ENCODE results near the gene NINJ2.

The NINJ2 gene

DNA sequence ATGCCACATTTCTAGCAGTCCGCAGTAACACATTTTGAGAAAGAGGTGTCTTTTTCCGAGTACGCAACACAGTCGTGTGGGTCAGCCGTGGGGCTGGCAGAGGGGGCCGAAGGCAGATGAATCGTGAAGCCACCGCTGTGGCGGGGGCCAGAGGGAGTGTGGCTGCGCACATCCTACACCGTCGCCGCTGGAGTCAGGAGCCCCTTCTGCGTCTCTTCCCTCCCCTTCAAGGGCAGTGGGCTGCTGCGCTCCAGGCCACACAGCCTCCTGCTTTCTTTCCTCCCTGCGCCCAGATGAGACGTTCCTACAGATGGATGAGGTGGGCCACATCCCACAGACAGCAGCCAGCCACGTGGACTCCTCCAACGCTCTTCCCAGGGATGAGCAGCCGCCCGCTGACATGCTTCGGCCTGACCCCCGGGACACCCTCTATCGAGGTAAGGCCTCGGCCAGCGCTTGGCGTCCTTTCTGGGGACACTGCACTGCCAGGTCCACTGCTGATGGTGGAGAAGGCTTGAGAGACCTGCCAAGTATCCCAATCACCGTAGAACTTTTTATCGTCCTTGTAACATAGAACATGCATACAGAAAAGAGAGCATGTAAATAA, 113.7 kb downstream of the NINJ2 start:
- no peak for DNase-seq (ENCODE audit: low read depth in 2 of 2)

DNA sequence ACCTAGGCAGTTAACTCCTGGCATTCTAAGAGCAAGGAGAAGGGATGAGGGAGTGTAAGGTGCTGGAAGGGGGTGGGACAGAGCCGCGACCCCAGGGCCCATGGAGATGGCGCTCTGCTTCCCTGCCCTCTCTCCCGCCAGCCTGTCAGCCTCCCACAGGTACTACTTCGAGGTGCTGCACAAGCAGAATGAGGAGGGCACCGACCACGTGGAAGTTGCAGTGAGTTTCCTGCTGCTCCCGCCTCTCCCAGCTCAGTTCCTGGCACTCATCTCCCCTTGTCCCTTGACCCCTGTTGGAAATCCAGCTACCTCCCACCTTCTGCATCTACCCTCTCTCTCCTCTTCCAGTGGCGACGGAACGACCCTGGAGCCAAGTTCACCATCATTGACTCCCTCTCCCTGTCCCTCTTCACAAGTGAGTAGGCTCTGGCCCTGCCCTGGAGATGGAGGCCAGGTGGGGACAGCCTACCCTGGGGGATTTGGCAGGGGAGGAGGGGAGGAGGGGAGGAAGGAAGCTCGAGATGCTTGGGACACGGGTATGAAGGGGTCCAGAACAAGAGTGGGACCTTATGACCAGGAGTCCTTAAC, 115.3 kb downstream of the NINJ2 start:
- DNase-seq (ENCODE audit: low read depth in 2 of 2): no peak

DNA sequence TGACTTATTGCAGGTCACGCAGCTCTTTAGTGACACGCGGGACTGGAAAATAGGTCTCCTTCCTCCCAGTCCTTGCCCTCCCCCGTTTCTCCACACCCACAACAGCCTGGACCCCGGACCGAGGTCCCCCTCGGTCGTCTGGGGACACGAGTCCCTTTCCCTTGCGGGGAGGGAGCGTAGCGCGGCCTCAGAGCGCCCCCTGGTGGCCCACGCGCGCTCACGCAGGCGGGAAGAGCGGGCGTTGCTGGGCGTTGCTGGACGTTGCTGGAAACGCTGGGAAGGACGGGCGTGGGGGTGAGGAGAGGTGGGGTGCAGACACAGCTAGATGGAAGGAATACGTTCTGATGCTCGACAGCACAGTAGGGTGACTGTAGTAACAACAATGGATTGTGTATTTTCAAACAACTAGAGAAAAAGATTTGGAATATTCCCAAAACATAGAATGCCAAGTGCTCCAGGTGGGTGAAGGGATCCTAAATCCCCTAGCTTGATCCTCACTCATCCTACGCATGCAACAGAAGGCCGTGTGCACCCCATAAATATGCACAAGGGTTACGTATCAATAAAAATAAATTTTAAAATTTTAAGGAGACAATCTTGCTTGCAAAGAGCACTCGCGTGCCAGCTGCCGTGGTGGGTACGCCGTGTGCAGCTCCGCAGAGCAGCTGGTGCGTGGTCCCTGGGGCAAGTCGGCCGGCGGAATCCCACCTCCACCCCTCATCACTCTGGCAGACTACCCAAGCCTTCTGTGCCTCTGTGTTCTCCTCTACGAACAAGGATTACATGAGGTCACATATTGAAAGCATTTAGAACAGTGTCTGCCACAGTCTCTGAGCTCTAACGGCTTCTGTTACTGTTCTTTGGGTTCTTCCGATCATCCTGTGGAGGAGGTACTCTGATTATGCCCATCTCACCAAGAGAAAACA, 116.1 kb downstream of the NINJ2 start:
- DNase-seq (ENCODE audit: low read depth in 2 of 2): peak; percentile 63 to 68

DNA sequence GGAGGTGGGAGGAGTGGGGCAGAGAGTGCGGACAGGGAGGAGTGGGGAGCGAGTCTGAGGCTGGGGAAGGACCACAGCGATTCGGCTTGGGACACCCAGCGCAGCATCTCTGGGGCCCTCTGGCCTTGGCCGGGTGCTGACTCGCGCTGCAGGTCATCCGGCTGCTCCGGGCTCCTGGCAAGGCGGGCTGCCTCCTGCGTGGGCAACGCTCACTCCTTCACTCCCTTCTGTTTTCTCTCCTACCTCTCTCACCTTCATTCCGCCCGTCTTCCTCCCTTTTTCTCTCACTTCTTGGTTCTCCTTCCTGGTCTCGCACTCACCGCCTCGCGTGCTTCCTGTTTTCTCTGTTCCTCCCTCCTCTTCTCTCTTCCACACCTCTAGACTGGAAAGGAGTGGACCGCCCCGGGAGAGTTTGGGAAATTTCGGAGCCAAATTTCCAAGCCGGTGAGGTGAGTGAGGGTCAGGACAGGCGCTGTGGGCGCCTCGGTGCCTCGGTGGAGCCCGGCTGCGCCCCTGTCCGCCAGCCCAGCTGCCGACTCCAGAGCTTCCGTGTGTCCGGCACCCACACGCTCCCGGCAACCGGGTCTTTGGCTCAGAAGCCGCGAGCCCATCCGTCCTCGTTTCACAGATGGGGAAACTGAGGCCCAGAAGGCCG, 116.9 kb downstream of the NINJ2 start:
- no peak for DNase-seq (ENCODE audit: low read depth in 2 of 2)

DNA sequence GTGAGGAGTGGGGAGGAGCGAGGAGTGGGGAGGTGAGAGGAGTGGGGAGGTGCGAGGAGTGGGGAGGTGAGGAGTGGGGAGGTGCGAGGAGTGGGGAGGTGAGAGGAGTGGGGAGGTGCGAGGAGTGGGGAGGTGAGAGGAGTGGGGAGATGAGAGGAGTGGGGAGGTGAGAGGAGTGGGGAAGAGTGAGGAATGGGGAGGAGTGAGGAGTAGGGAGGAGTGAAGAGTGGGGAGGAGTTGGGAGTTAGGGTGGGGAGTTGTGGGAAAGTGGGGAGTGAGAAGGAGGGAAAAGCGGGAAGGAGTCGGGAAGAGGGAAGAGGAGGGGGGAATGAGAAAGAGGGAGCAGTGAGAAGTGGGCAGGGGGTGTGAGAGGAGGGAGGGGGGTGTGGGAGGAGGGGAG, 117.4 kb downstream of the NINJ2 start:
- no peak for DNase-seq (ENCODE audit: low read depth in 2 of 2)

DNA sequence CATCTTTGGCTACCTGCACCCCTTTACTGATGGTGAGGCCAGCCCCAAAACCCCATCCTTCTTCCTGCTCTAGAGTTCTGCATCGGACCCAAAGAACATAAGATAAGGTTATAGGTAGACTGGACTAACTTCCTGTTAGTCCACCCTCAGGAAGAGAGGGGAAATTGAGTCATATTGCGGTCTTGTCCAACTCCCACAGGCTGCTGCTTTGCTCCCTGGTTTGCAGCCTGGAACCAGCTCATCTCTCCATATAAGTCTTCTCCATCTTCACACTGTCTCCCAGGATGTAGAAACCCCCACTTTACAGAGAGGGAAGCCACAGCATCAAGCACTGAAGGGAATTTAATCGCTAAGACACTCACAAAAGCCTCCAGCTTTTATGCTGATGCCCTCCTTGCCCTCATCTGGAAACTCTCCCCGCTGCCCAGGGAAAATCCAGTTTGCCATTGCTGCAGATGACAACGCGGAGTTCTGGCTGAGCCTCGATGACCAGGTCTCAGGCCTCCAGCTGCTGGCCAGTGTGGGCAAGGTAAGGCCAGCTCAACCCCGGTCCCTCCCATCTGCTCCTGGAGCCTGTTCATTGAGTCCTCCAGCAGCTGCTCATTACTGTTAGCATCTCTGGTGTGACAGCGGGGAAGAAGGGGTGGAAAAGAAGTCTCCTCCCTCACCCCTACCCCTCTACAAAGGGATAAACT, 118.2 kb downstream of the NINJ2 start:
- no peak for DNase-seq (ENCODE audit: low read depth in 2 of 2)

DNA sequence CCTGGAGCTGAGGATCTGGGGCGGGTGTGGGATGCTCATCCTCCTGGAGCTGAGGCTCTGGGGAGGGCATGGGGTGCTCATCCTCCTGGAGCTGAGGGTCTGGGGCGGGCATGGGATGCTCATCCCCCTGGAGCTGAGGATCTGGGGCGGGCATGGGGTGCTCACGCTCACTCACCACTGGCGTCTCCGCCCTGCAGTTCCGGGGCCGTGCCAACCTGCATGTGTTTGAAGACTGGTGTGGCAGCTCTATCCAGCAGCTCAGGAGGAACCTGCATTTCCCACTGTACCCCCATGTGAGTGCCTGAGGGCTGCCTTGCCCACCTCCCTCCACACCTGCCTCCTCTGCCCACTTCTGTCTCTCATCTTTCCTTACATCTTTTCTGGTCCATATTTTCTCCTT, 119.1 kb downstream of the NINJ2 start:
- DNase-seq (ENCODE audit: low read depth in 2 of 2): no peak

DNA sequence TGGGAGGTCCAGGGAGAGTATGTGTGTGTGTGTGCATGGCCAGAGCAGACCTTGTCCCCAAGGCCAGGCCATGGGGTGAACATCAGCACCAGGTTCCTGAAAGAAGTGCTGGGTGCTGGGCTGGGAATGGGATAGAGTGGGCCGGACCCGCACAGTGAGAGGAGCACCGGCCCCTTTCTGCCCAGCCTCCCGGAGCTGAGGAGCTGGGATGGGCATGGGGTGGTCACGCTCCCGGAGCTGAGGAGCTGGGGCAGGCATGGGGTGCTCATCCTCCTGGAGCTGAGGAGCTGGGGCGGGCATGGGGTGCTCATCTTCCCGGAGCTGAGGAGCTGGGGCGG, 120.2 kb downstream of the NINJ2 start:
- no peak for DNase-seq (ENCODE audit: low read depth in 2 of 2)

DNA sequence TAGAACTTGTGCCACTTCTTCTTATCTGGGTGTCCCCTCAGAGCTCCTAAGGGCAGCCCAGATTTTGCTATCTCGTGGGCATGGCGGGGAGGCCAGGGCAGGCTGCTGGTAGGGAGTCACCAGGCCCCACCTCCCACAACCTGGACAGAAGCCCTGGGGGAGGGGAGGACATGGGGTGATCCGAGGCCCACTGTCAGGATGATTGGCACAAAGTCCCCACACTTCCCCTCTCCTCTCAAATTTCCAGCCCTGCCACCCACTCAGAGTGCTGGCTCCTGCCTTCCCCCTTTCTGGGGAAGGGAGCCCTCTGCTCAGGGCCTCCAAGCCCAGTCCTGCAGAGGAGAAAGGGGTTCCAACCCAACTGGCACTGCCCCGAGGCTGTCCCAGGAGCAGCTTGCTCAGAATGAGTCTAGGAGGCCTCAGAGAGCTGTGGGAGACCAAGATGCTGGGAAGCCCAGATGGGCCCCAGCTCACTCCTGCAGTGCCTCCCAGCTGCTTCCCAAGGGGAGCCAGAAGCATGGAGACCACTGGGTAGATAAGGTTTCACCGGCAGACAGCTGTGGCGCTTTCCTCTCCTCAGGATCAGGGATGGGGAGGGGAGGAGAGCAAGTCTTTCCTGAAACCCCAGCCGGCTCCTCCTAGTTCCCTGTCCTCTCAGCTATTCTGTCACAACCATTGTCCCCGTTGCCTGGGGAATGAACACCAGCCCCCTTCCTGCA, 120.7 kb downstream of the NINJ2 start:
- DNase-seq (ENCODE audit: low read depth in 2 of 2): no peak

DNA sequence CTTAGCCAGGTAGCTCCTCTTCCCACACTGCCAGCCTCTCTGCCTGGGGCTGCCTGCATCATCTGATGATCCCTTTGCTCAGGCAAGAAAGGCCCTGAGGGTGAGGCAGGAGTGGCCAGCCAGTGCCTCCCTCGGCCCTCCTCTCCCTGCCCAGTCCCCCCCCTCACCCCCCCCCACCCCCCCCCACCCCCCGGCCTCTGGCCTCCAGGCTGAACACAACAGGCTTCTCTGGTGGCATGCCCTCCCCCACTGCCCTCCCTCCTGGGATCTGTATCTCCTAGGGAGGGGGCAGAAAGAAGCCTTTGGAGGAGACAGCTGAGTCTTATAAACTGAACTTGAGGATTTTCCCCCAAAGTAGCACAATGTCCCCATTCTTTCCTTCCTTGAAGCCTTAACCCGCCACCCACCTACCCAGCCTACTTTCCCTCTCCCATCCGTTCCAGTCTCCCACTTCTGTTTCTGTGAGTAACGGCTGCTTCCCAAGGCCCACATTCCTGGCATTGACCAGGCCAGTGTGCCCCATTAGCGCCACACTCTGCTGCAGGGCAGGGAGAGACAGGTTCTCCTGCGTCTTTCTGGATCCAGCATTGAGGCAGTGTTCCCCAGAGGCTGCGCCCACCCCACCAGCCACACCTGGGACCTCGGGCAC, 121.4 kb downstream of the NINJ2 start:
- DNase-seq (ENCODE audit: low read depth in 2 of 2): no peak

DNA sequence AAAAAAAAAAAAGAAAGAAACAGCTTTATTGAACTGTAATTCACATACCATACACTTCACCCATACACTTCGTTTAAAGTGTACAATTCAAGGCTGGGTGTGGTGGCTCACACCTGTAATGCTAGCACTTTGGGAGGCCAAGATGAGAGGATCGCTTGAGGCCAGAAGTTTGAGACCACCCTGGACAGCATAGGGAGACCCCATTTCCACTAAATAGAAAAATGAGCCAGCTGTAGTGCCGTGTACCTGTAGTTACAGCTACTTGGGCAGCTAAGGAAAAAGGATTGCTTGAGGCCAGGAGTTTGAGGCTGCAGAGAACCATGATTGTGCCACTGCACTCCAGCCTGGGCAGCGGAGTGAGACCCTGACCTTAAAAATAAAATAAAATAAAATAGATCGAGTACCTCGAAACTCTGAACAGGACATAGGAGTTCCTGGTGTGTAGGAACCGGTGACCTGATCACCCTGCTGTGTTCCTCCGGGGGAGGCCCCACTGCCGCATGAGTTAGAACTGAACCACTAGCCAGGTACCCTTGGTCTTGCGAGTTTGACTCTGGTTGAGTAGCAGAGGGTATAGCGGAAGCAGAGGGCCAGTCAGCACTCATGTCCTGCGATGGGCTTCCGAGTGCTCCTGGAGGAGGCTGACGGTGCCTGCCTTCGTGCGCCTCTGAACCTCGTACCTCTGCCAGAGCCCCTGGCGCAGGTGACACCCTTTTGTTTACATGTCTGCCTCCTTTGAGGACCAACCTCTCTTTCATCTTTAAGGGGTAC, 123.5 kb downstream of the NINJ2 start:
- no peak for DNase-seq (ENCODE audit: low read depth in 2 of 2)

DNA sequence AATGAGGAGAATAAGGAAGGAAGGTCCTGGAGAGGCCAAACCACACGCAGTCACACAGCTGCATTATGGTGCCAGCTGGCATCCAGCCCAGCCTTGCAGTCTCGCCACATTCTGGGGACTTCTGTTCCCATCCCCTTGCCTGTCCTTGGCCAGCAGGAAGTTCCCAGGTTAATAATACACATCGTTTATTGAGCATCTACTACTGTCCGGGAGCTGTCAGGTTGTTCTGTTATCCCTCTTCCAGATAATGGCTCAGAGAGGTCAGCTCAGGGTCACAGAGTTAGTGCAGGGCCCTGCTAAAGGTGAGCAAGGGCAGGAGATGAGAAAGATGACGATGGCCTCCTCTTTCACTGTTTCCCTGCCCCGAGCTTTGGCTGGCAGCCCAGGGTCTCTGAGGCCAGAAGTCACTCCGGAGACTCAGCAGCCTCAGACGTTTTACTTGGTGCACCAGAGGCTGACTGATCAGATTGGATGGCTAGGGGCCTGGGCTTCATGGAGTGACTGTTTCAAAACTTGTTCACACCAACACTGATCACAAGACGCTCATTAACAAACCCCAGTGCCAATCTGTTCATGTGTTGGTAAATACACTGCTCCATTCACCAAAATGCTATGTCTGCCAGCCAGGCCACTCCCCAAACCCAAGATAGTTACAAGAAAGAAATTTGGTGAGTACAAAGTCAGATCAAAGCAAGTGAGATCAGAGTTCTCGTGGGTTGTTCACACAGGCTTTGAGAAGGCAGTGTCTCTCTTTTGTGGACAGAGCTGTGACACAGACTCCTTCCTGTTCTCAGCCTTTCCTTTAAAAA, 124.3 kb downstream of the NINJ2 start:
- DNase-seq (ENCODE audit: low read depth in 2 of 2): peak in 1 of 2 donors; percentile 15

DNA sequence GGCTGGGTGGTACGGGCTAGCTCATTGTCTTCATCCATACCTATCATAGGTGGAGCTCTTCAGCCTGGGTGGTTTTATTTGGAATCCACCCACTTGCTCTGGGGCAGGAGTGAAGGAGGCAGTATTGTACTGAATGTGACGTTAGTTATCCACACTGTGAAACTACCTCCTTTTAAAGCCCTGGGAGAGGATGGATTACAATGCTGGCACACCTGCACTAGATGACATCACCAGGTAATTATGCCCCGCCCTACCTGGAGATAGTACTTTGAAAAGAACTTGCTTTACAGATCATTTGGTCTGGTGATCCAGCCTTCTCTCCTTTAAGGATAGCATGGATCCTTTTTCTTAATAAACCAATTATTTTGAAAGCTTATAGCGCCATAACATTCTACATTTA, 125.5 kb downstream of the NINJ2 start:
- no peak for DNase-seq (ENCODE audit: low read depth in 2 of 2)

DNA sequence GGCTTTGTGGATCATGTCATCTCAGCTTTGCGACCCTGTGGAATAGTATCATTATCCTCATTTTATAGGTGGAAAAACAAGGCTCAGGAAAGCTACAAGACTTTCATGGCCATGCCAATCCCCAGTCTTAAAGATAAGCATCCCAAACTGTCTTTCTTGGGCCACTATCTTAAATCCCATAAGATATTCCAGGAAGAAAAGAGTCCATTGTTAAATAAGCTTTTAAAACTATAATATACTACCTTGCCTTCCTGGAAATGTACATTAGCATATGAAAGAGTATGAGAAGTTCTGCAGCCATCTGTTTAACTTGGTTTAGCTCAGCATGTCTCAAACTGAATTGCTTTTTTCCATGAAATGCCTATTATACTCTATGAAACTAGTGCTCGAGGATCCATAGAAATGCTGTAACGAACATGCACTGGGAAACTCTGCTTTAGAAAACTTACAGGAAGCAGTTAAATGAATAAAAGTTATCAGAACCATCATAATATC, 126.4 kb downstream of the NINJ2 start:
- no peak for DNase-seq (ENCODE audit: low read depth in 2 of 2)

DNA sequence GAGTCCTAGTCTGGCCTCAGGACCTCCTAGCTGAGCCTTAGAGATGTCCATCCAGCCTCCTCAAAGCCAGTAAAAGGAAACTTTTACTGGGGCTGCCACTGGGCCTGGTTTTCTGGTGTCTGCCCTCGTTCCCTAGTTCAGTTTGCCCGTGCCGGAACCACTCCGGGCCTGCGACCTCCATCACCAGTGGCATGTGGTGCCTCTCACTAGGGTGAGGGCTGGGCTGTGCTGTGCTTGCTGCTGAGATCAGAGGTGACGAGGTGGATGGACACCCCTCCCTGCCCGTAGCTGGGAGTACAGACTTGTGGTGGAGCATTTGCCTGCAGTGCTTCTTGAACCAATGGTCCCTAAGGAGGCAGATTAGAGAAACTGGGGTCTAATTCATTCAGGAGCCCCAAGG, 127.8 kb downstream of the NINJ2 start:
- no peak for DNase-seq (ENCODE audit: low read depth in 2 of 2)

DNA sequence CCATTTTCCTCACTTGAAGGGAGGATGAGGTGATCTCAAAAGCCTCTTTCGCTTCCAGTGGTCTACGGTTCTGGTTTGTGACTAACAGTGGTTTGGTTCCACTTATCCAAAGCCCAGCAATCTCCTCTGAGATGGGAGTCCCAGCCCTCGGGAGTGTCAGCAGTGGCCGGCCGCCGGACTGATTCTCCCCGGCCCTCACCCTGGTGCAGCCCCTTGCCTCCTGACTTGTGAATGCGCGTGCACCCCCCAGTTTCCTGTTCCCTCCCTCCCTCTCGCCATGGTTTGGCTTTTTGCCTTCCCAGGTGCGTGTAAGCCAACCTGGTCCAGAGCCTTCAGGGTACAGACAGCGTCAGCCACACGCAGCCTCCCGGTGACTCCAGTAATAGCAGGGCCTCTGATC, 129.0 kb downstream of the NINJ2 start:
- no peak for DNase-seq (ENCODE audit: low read depth in 2 of 2)

DNA sequence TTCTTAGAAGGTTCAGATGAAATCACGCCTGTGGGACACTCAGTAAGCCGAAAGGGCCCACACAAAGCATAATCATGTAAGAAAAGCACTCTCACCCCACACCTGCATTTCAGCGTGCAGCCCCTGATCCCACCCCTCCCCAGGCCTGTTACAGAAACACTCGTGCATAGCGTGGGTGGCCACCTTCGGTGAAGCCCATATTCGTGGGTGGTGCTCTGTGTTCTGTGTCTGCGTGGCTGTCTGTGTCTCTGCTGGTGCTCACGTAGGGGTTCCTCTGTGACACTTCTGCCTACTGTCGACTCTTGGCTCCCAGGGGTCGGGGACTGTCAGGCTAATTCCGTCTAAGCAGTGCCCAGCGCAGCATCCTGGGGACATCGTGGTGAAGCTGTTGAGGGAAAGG, 129.5 kb downstream of the NINJ2 start:
- no peak for DNase-seq (ENCODE audit: low read depth in 2 of 2)

DNA sequence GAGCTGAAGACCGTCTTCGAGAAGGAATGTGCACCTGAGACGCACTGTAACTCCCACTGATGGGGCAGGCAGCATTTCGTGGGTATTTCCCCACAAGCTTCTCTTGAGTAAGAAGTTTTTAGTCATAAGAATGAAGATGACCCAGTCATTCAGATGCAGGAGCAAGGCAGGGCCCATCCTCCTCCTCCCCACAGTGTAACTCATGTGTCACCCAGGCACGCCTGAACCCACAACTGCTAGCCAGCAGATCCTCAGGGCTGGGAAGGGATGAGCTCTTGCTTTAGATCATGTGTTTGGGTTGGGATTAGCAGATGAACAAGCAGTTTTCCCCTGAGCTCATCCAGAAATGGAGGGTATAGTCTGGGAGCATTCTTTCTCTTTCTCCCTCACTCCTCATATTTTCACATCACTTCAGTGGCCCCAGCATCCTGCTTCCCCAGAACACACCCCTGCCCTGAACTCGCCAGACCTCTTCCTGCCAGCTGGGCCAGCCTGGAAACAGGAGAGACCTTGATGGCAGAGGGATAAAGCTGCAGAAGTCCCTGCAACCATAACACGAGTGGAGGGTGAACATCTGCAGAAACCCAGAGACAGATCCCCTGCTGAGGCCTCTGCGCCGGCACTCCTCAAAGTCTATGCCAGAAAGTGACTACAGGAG, 130.2 kb downstream of the NINJ2 start:
- no peak for DNase-seq (ENCODE audit: low read depth in 2 of 2)

All from stimulated activated CD4-positive, alpha-beta T cell treated with anti-CD3 and anti-CD28 coated beads, Interleukin-1b, Interleukin-23, amount 100 ng/mL, for 4 hours (primary cell).